Muscle layer of colon (tissue), 2 donors: ENCODE data around the gene CBLB.

ENCODE experiments used
- H3K27ac ChIP-seq: one replicate; pipeline ENCODE4 v1.7.0; 2013; ENCODE audit warnings: low read depth, mild to moderate bottlenecking, low read length, moderate library complexity
- H3K27me3 ChIP-seq, 2 donors: one replicate each; pipeline ENCODE4 v1.7.0; 2013; ENCODE audit warnings: low read length in 2 of 2, mild to moderate bottlenecking in 2 of 2; ENCODE audit not compliant: insufficient read depth in 2 of 2, control insufficient read depth in 1 of 2
- H3K36me3 ChIP-seq: one replicate; pipeline ENCODE4 v1.7.0; 2013; ENCODE audit warnings: mild to moderate bottlenecking, low read length; ENCODE audit not compliant: insufficient read depth
- H3K4me1 ChIP-seq: one replicate; pipeline ENCODE4 v1.7.0; 2013; ENCODE audit warnings: mild to moderate bottlenecking, low read length; ENCODE audit not compliant: insufficient read depth
- H3K4me3 ChIP-seq, 2 donors: one replicate each; pipeline ENCODE4 v1.7.0; 2013; ENCODE audit warnings: low read length in 2 of 2, low read depth in 1 of 2, mild to moderate bottlenecking in 1 of 2, moderate library complexity in 1 of 2
- H3K9ac ChIP-seq: one replicate; pipeline ENCODE4 v1.7.0; 2013; ENCODE audit warnings: low read length
- H3K9me3 ChIP-seq: one replicate; pipeline ENCODE4 v1.7.0; 2013; ENCODE audit warnings: mild to moderate bottlenecking, low read length
- donor health status: abdominal sarcoma.
- donor health status: Adenocarcinoma of cecum.

The CBLB gene

DNA sequence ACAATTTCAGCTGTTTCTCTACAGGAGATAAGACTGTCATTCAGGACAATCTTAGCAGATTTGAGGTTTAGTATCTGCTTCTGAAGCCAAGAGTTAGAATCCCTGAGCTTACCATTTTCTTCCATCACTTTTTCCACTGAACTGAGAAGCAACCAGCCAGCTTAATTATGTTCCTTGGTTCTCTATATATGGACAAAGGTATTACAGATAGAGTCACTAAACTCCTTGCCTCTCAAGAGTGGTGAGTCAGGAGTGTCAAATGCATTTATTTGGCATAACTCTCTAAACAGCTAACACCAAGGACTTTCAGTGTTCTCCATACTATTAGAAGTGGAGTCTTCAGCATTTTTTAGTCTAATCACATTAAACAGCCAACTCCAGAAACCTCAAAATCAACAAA, 262.8 kb downstream of the CBLB start:
- Histone ChIP-seq H3K36me3 (no peaks in the 10 kb centered on the region), H3K4me1 (no peaks in the 10 kb centered on the region), H3K27ac (no peak overlapping the region), H3K9ac (no peak overlapping the region), H3K4me3 (no peak overlapping the region), H3K9me3 (no peaks in the 10 kb centered on the region), H3K27me3 (no peaks in the 10 kb centered on the region)
